ENCODE results near the gene AGAP1.

Gene AGAP1

GRCh38 chr2:235810252-235810651 is 316.4 kb downstream of the AGAP1 start:
- no peak for DNase-seq (ENCODE audit: low read depth, low spot score)

- no peak for DNase-seq (ENCODE audit: low read depth, low spot score)
Measured at GRCh38 chr2:235810846-235811245, 317.0 kb downstream of the AGAP1 start.

GRCh38 chr2:235811446-235812184 is 317.8 kb downstream of the AGAP1 start:
- no peak for DNase-seq (ENCODE audit: low read depth, low spot score)

DNA sequence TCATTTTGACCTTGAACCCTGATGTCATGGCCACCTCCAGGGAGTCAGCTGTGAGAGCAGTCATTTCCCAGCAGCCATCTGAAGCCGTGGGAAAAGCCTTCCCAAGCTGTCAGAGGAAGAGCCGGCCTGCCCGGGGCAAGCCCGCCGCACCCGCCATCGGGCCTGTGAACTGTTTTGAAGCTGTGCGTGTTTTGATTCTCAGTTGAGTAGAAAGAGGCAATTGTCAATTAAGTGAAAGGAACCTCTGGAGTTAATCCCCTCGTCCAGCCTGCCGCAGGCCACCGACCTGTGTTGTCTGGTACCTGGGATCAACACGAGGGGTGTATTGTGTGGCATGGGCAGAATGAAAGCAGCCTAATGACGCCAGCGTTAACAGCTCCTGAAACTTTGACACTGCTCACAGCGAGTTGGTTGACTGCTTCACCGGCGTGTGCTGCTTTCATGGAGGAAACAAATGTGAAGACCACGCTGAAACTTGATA is 318.4 kb downstream of the AGAP1 start:
- no peak for DNase-seq (ENCODE audit: low read depth, low spot score)

DNA sequence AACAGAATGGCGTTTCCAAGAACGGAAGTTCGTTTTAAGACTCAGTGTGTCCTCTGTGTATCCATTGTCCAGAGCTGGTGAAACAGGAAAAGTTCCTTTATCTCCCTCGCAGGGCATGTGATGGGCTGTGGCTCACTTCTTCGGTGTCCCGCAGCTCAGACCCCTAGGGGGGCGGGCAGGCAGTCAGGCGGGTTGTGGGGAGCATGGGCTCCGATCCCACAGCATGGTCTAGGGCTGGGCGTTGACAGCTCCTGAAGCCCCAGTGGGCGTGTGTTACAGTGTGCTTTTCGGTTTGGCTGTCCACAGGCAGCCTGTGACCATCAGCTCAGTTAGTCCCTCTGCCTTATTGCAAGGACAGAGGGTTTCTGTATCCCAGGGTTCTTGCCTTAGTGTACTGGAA is 319.6 kb downstream of the AGAP1 start:
- DNase-seq (ENCODE audit: low read depth, low spot score) = no peak

DNA sequence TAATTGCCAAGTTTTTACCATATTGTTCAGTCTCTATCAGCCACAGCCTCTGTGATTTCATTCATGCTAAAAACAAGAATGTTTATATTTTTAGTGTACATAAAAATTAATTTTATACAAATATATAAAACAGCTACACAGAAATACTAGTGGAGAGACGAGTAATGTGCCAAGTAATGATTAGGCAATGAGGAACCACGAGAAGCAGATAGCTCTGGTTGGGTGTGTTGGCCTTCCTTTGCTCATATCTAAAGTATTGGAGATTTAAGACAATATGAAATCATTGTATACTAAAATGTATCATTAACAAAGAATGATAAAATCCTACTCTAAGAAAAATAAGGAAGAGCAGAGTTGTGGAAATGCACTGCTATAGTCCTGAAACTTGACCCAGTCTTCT is 326.7 kb downstream of the AGAP1 start:
- DNase-seq (ENCODE audit: low read depth, low spot score) = no peak

- DNase-seq (ENCODE audit: low read depth, low spot score) = no peak
Measured at GRCh38 chr2:235824331-235824730, 330.5 kb downstream of the AGAP1 start.

DNA sequence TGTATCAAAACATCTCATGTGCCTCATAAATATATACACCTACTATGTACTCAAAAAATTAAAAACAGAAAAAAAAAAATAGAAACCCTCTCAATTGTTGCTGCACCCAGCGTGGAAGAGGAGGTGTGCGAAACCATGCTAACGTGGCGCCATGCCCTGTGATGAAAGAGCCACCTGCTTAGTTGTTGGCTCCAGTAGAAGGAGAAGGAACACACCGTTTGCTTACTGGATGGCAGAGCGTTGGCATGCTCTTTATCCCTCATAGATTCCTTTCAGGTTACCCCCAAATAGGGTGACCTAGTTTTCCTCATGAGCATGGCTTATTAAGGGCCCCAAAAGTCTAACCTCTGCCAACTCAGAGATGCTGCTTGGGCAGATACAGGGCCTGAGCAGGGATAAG is 332.1 kb downstream of the AGAP1 start:
- no peak for DNase-seq (ENCODE audit: low read depth, low spot score)

DNA sequence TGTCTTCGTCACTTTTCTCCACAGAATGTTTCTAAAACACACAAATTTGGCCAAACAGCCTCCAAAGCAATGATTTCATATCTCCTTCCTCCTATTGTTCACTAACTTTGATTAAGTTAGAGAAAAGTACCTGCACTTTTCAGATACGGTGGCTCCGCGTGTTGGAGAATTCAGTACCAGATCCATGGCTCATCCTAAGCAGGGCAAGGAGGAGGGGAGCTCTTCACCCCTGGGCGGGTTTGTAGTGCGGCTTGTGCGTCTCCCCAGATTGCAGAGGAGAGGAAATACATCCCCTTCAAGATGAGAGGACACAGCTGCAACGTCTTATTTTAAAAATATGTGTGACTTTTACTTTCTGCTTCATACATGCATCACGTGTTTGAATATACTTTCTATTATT is 333.0 kb downstream of the AGAP1 start:
- no peak for DNase-seq (ENCODE audit: low read depth, low spot score)

DNA sequence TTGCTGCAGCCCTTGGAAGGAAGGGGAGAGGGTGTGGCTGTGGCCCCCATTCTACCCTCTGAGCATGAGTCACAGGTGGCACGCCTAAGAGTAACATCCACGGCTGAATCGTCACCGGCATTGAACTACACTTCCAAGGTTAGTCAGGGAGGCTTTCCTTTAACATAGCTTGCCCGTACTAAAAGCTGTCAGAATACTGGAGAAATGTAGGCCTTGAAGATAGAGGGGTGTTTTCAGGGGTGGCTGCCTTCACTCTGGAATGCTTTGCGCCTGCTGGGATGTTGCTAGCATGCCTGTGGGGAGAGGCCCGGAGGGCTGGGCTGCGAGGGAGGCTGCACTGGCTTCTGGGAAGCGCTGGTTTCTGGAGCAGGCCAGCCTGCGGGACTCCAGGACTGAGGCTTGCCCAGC is 333.7 kb downstream of the AGAP1 start:
- DNase-seq (ENCODE audit: low read depth, low spot score) = no peak

- DNase-seq (ENCODE audit: low read depth, low spot score) = no peak
Measured at GRCh38 chr2:235829726-235830125, 335.9 kb downstream of the AGAP1 start.

DNA sequence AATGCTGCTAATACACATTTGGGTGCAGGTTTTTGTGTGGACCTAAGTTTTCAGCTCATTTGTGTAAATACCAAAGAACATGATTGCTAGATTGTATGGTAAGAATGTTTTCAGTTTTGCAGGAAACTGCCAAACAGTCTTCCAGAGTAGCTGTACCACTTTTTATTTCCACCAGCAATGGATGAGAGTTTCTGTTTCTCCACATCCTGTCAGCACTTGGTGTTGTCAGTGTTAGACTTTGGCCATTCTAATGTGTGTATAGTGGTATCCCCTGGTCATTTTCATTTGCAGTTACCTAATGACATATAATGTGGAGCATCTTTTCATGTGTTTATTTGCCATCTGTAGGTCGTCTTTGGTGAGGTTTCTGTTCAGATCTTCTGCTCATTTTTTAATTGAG is 337.9 kb downstream of the AGAP1 start:
- no peak for DNase-seq (ENCODE audit: low read depth, low spot score)

- no peak for DNase-seq (ENCODE audit: low read depth, low spot score)
Measured at GRCh38 chr2:235832941-235833340, 339.1 kb downstream of the AGAP1 start.

GRCh38 chr2:235833971-235834620 is 340.3 kb downstream of the AGAP1 start:
- no peak for DNase-seq (ENCODE audit: low read depth, low spot score)

DNA sequence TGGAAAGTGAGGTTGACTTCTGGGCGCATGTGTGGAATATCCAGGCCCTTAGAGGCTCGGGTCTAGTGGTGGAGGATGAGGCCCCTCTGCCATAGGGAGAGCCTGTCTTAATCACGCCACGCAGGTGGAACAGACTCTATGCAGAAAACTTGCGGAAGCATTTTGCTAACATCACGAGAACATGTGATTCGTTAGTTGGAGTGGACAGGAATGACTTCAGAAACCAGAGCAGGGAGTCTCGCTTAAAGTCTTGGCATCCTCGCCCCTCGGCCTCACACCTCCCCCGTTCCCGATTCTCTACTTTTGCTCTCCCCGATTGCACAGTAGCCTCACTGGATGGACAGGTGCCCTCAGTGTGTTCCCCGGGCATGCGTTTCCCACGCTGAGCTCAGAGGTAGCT is 340.9 kb downstream of the AGAP1 start:
- DNase-seq (ENCODE audit: low read depth, low spot score) = no peak

GRCh38 chr2:235835810-235836209 is 342.0 kb downstream of the AGAP1 start:
- no peak for DNase-seq (ENCODE audit: low read depth, low spot score)

- DNase-seq (ENCODE audit: low read depth, low spot score) = no peak
Measured at GRCh38 chr2:235836491-235836911, 342.7 kb downstream of the AGAP1 start.

DNA sequence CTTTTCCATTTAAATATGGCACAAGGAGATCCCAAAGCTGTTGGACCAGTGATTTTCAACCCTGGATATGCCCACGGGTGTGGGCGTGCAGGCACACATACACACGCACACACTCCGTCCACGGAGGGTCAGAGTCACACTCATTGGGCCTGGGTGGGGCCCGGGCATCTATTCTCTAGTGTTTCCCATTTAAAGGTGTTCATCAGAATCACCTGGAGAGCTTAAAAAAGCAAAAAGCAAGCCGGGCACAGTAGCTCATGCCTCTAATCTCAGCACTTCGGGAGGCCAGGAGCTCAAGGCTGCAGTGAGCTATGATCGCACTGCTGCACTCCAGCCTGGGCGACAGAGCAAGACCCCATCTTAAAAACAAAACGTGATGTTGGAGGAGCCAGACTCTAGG is 345.4 kb downstream of the AGAP1 start:
- DNase-seq (ENCODE audit: low read depth, low spot score) = no peak

DNA sequence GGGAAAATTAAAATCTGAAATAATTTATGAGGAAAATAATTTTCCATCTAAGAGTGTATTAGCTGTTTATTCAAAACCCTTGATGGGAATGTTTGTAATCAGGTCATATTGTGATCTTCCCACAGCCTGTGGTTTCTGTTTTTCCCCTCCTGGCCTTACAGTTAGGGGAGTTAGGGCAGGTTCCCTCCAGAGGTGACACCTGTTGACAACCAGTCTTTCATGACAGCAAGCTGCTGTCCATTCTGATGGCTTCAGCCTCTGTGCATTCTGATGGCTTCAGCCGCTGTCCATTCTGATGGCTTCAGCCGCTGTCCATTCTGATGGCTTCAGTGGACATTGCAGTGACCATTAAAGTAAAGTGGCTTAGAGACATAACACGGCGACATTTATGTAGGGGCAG is 346.1 kb downstream of the AGAP1 start:
- DNase-seq (ENCODE audit: low read depth, low spot score) = no peak

DNA sequence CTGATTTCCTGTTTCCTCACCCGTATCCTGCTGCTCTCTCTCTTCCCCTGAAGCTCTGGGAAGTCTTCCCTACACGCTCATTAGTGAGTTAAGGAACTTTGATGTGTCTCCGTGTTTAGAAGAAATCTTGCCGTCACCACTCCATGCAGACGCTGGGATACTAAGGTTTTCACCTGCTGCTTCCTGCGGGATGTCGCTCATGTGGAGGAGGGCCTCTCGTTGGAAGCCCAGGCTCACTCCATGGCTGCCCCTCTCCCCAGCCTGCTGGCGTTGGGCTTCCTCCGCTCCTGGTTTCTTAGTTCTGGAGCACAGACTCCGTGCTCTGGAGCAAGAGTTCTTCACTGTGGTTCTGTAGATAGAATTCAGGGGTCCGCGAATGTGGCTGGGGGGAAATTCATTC is 348.0 kb downstream of the AGAP1 start:
- no peak for DNase-seq (ENCODE audit: low read depth, low spot score)

- DNase-seq (ENCODE audit: low read depth, low spot score) = no peak
Measured at GRCh38 chr2:235842941-235843340, 349.1 kb downstream of the AGAP1 start.

- no peak for DNase-seq (ENCODE audit: low read depth, low spot score)
Measured at GRCh38 chr2:235843591-235844395, 349.9 kb downstream of the AGAP1 start.

GRCh38 chr2:235844561-235844960 is 350.7 kb downstream of the AGAP1 start:
- DNase-seq (ENCODE audit: low read depth, low spot score) = no peak
